Measurements from ENCODE around the gene CACNA1B. TPM values are rescaled to one million over a fixed set of nuclear protein-coding genes. Genes with fewer than 3 reads are reported as not detected.
"Not testable (repeated sequence)": the region's sequence is repeated elsewhere in the genome, so short reads cannot be mapped to it uniquely, and the experiment has no call there.

The CACNA1B gene
- total RNA-seq, 3 donors from 2014 or later, result 0.12 to 1.7 (median 0.22) TPM

GRCh38 chr9:138080979-138081378, 203.4 kb downstream of the CACNA1B start:
- Histone ChIP-seq H3K9me3 (peaks cover 11% of the 10 kb centered on the region), H3K4me3 (no peak overlapping the region), H3K36me3 (ENCODE audit: low read depth) (no peaks in the 10 kb centered on the region), H3K4me1 (ENCODE audit: low read depth) (no peaks in the 10 kb centered on the region)
- DNase-seq (no peak), ATAC-seq (no peak)
- intact Hi-C loops (cut with DNase I, micrococcal nuclease), result no loop called here
- TF ChIP-seq, protein P1, sequence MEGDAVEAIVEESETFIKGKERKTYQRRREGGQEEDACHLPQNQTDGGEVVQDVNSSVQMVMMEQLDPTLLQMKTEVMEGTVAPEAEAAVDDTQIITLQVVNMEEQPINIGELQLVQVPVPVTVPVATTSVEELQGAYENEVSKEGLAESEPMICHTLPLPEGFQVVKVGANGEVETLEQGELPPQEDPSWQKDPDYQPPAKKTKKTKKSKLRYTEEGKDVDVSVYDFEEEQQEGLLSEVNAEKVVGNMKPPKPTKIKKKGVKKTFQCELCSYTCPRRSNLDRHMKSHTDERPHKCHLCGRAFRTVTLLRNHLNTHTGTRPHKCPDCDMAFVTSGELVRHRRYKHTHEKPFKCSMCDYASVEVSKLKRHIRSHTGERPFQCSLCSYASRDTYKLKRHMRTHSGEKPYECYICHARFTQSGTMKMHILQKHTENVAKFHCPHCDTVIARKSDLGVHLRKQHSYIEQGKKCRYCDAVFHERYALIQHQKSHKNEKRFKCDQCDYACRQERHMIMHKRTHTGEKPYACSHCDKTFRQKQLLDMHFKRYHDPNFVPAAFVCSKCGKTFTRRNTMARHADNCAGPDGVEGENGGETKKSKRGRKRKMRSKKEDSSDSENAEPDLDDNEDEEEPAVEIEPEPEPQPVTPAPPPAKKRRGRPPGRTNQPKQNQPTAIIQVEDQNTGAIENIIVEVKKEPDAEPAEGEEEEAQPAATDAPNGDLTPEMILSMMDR (IDR thresholded peaks at IDR 0.05), result no peak

- no peak overlapping the region for H3K4me3 ChIP-seq
- intact Hi-C loops (cut with DNase I, micrococcal nuclease), result no loop called here
- DNase-seq (no peak), ATAC-seq (no peak)
- TF ChIP-seq, protein P1 (IDR thresholded peaks at IDR 0.05), result no peak
- no peaks in the 10 kb centered on the region for H3K36me3 ChIP-seq (ENCODE audit: low read depth)
- no peaks in the 10 kb centered on the region for H3K4me1 ChIP-seq (ENCODE audit: low read depth)
- H3K9me3 ChIP-seq, result peaks cover 13% of the 10 kb centered on the region
Measured at GRCh38 chr9:138082918-138083636, 205.5 kb downstream of the CACNA1B start.

DNA sequence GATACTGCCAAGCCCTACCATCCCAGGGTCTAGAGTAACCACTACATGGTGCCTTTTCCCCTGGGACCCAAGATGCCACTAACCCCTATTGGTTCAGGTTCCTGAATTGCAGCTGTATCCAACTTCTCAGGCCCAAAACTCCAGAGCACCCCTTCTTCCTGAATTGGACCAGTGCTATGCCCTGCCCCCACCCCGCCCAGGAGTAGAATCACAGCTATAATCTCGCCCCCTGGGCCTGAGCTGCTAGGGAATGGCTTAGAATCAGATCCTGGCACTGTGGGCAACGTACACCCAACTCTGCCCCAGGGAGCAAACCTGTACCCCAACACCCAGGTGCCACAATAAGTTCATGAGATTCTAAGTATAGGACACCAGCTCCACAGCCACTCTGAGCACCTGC, 206.3 kb downstream of the CACNA1B start:
- ATAC-seq, result no peak
- DNase-seq, result no peak
- TF ChIP-seq, protein P1 (IDR thresholded peaks at IDR 0.05), result no peak
- Histone ChIP-seq H3K4me3 (no peak overlapping the region), H3K9me3 (peaks cover 13% of the 10 kb centered on the region), H3K4me1 (ENCODE audit: low read depth) (no peaks in the 10 kb centered on the region), H3K36me3 (ENCODE audit: low read depth) (no peaks in the 10 kb centered on the region)
- intact Hi-C loops (cut with DNase I, micrococcal nuclease), result no loop called here

- Histone ChIP-seq H3K9me3 (peaks cover 13% of the 10 kb centered on the region), H3K4me3 (no peak overlapping the region), H3K36me3 (ENCODE audit: low read depth) (no peaks in the 10 kb centered on the region), H3K4me1 (ENCODE audit: low read depth) (no peaks in the 10 kb centered on the region)
- ATAC-seq, result no peak
- intact Hi-C loops (cut with DNase I, micrococcal nuclease), result no loop called here
- no peak for DNase-seq
- TF ChIP-seq, protein P1 (IDR thresholded peaks at IDR 0.05), result no peak
Measured at GRCh38 chr9:138085568-138085967, 208.0 kb downstream of the CACNA1B start.

- DNase-seq; H3K4me3 ChIP-seq; H3K4me1 ChIP-seq (ENCODE audit: low read depth); H3K36me3 ChIP-seq (ENCODE audit: low read depth); H3K9me3 ChIP-seq; intact Hi-C loops (cut with DNase I, micrococcal nuclease); ATAC-seq: not testable (repeated sequence)
Measured at GRCh38 chr9:138092057-138092456, 214.5 kb downstream of the CACNA1B start.

DNA sequence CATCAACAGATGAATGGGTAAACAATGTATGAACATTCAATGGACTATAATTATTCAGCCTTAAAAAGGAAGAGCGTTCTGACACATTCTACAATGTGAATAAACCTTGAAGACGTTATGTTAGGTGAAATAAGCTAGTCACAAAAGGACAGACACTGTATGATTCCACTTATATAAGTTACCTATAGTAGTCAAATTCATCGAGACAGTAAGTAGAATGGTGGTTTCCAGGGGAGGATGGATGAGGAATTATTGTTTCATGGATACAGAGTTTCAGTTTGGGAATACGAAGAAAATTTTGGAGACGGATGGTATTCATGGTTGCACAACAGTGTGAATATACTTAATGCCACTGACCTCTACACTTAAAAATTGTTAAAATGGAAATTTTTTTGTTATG, 216.4 kb downstream of the CACNA1B start:
- H3K9me3 ChIP-seq, result no peaks in the 10 kb centered on the region
- TF ChIP-seq, protein P1 (IDR thresholded peaks at IDR 0.05), result no peak
- H3K36me3 ChIP-seq (ENCODE audit: low read depth), result no peaks in the 10 kb centered on the region
- DNase-seq (no peak), ATAC-seq (no peak)
- intact Hi-C loops (cut with DNase I, micrococcal nuclease), result no loop called here
- H3K4me1 ChIP-seq (ENCODE audit: low read depth), result no peaks in the 10 kb centered on the region
- no peak overlapping the region for H3K4me3 ChIP-seq

Data from mucosa of descending colon (tissue), 3 donors.